ENCODE results near the gene ARFIP1. TPM values are rescaled to one million over a fixed set of nuclear protein-coding genes. Genes with fewer than 3 reads are reported as not detected.

ARFIP1 gene
- total and polyA plus RNA-seq, 2 of the 8 experiments (the other 6 are each of a cell fraction or from before 2014, with no cell fraction given), result 13.5 to 38.0 TPM

GRCh38 chr4:152944666-152945320, 165.0 kb downstream of the ARFIP1 start (continued):
- TF ChIP-seq CBX8 (IDR thresholded peaks at IDR 0.05; ENCODE audit: borderline replicate concordance, low read depth, low read length) (no peak), GTF2F1 (IDR thresholded peaks at IDR 0.05; ENCODE audit: borderline replicate concordance, low read depth, low read length) (no peak), BRCA1 (IDR thresholded peaks at IDR 0.05; ENCODE audit: low read depth, low read length) (no peak), SIX5 (IDR thresholded peaks at IDR 0.05; ENCODE audit: low read depth, low read length) (no peak), SUZ12 (IDR thresholded peaks at IDR 0.05; ENCODE audit: low read length) (no peak), SP2 (IDR thresholded peaks at IDR 0.05; ENCODE audit: low read length) (no peak), BACH1 (IDR thresholded peaks at IDR 0.05; ENCODE audit: low read length) (no peak)
